Progenitor cell of endocrine pancreas (in vitro differentiated cells): Measurements from ENCODE around the gene CEL. TPM values are rescaled to one million over a fixed set of nuclear protein-coding genes. Genes with fewer than 3 reads are reported as not detected.
A peak's percentile ranks its signal among the peaks of the same experiment; 100 is the strongest.

Experiments used
- DNase-seq: peaks from one replicate; pipeline ENCODE4 v3.0.0; 2021; ENCODE audit warnings: low spot score; ENCODE audit not compliant: unreplicated experiment
- H3K27ac Mint-ChIP-seq: 2 replicates; pipeline ENCODE4 v1.8.0; 2021; ENCODE audit warnings: mild to moderate bottlenecking, moderate library complexity, mixed read lengths
- H3K27me3 Mint-ChIP-seq: 2 replicates; pipeline ENCODE4 v1.8.0; 2021; ENCODE audit warnings: mixed read lengths
- H3K36me3 Mint-ChIP-seq: 2 replicates; pipeline ENCODE4 v1.8.0; 2022; ENCODE audit warnings: mixed read lengths; ENCODE audit not compliant: insufficient read depth
- H3K4me1 Mint-ChIP-seq: 2 replicates; pipeline ENCODE4 v1.8.0; 2021; ENCODE audit warnings: low read depth, mixed read lengths
- H3K4me3 Mint-ChIP-seq: 2 replicates; pipeline ENCODE4 v1.8.0; 2021; ENCODE audit warnings: low read depth, mild to moderate bottlenecking, moderate library complexity, mixed read lengths
- H3K9me3 Mint-ChIP-seq: 2 replicates; pipeline ENCODE4 v1.8.0; 2021; ENCODE audit warnings: low read depth, mixed read lengths
- total RNA-seq: library from RNA; stranded (reverse); gene quantifications from 2 replicates; pipeline ENCODE4 v1.2.1, GENCODE V29; 2021
- TF ChIP-seq, protein P1 (sequence below): fragments of 200-600 bp; sonication (generic); IDR thresholded peaks from one replicate; pipeline ENCODE4 v1.5.0; 2021; ENCODE audit warnings: antibody characterized with exemption, mild to moderate bottlenecking; ENCODE audit not compliant: unreplicated experiment

The CEL gene
- total RNA-seq, 1 donor from 2014 or later: 5.2 TPM

DNA sequence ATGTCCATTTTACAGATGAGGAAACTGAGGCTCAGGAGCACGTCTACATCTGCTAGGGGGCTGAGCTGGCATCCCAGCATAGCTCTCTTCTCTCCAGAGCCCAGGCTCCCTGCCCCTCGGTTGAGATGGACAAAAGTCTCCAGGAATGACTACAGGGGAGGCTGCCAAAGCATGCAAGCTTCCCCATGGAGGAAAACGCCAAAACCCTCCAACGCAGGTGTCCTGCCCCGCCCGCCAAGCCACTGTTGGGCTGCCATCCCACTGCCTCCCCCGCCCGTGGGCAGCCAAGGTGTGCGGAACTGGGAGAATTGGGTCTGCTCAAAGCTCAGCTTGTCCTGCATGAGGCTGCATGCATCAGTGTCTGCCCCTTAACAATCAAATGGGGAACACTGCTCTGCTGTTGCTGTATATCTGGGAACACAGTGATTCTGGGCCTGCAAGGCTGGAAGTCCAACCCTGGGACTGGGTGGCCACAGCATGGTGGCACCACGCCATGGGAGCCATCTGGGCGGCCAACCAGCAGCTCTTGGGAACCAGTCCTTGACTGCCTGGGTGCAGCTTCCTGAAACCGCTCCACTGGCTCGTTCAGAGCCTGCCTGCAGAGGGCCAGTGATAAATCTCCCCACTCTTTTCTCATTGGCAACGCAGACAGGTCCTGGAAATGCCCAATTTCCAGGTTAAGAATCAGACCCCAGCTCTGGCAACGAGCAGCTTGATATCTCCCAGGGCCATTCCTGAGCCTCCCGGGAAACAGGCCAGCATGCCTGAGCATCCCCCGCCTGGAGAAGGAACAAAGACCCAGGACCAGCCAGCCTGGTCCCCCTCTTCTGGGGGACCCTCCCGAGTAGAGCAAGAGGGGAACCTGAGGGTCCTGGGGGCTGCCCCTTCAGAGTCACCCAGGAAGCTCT, 55.7 kb downstream of the CEL start:
- no peaks in the 10 kb centered on the region for H3K36me3 Mint-ChIP-seq
- H3K27me3 Mint-ChIP-seq: no peaks in the 10 kb centered on the region
- H3K9me3 Mint-ChIP-seq: no peaks in the 10 kb centered on the region
- H3K4me1 Mint-ChIP-seq: peaks cover 9% of the 10 kb centered on the region
- TF ChIP-seq, protein P1, sequence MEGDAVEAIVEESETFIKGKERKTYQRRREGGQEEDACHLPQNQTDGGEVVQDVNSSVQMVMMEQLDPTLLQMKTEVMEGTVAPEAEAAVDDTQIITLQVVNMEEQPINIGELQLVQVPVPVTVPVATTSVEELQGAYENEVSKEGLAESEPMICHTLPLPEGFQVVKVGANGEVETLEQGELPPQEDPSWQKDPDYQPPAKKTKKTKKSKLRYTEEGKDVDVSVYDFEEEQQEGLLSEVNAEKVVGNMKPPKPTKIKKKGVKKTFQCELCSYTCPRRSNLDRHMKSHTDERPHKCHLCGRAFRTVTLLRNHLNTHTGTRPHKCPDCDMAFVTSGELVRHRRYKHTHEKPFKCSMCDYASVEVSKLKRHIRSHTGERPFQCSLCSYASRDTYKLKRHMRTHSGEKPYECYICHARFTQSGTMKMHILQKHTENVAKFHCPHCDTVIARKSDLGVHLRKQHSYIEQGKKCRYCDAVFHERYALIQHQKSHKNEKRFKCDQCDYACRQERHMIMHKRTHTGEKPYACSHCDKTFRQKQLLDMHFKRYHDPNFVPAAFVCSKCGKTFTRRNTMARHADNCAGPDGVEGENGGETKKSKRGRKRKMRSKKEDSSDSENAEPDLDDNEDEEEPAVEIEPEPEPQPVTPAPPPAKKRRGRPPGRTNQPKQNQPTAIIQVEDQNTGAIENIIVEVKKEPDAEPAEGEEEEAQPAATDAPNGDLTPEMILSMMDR: no peak
- H3K27ac Mint-ChIP-seq: no peak overlapping the region
- no peak for DNase-seq
- no peak overlapping the region for H3K4me3 Mint-ChIP-seq

DNA sequence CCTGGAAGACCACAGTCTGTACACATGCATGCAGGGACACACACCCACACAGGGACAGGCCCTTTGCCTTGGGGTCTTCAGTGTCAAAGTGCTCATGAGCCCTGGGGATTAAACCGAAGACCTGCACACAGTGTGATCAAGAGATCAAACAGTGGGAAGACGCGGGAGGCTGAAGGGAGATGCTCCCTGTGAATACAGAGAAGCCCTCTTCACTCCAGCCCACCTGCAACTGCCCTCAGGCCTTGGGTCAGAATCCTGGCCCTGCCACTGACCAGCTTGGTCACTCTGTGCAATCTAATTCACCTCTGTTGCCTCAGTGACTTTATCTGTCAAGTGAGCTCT, 56.4 kb downstream of the CEL start:
- H3K4me1 Mint-ChIP-seq: peaks cover 12% of the 10 kb centered on the region

DNA sequence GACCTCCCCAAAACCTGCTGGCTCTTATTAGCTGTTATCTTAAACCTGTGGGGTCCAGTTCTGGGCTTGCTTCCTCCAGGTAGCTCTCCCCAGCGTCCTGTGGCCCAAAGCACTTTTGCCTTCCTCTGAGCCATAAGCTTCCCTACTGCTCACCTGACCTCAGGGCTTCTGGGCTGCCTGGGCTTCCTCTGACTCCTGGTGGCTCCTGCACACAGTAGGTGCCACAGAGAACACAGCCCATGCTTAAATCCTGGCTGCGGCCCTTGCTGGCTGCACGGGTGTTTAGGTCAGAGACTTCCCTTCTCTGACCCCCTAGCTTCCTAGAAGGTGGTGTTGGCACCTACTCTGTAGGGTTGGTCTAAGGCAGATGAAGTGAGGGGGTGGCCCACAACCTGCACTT, 56.8 kb downstream of the CEL start:
- peak overlapping the region; percentile 87 for H3K27ac Mint-ChIP-seq
- H3K4me1 Mint-ChIP-seq: peaks cover 16% of the 10 kb centered on the region

More for the DNA sequence above, 56.4 kb downstream of the CEL start:
- H3K27ac Mint-ChIP-seq: no peak overlapping the region
- H3K9me3 Mint-ChIP-seq: no peaks in the 10 kb centered on the region
- no peaks in the 10 kb centered on the region for H3K36me3 Mint-ChIP-seq
- no peak overlapping the region for H3K4me3 Mint-ChIP-seq
- no peak for DNase-seq
- H3K27me3 Mint-ChIP-seq: no peaks in the 10 kb centered on the region
- TF ChIP-seq, protein P1: no peak

DNA sequence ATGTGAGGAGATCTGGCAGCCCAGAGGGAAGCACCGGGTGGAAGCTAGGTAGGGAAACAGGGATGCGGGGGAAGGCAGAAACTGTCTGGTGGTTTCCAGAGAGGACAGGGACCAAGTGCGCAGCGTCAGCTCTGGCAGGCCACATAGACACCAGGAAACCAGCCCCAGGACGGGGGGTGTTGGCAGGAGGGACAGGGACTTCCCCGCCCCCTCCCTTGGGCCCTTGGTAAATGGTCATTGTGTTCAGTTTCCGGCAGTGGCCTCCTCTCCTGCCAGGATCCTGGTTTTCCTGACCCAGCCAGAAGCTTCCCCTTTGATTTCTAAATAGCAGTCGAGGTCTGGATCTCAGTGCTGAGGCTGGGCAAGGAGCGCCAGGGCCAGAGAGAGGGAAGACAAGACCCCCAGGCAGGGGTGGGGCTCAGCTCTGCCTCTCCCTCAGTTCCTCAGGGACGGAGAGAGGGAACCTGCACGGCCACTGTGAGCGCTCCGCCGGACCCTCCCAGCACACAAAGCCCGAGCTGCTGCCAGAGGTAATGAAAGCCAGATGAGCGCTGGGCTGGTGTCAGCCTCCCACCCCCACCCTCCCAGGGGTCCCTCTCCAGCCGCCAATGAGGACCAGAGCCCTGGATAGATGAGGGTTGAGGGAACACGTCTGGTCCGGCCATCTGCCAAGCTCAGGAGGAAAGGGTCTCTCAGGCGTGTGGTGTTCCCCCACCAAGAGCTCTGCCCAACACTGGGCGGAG, 57.5 kb downstream of the CEL start:
- DNase-seq: no peak
- no peaks in the 10 kb centered on the region for H3K36me3 Mint-ChIP-seq
- H3K4me3 Mint-ChIP-seq: peak overlapping the region; percentile 55
- peaks cover 17% of the 10 kb centered on the region for H3K4me1 Mint-ChIP-seq
- H3K9me3 Mint-ChIP-seq: no peaks in the 10 kb centered on the region
- H3K27me3 Mint-ChIP-seq: no peaks in the 10 kb centered on the region
- TF ChIP-seq, protein P1: no peak
- H3K27ac Mint-ChIP-seq: peak overlapping the region; percentile 87

More for the DNA sequence above, 56.8 kb downstream of the CEL start:
- Mint-ChIP-seq H3K9me3 (no peaks in the 10 kb centered on the region), H3K4me3 (peak overlapping the region; percentile 55), H3K27me3 (no peaks in the 10 kb centered on the region), H3K36me3 (no peaks in the 10 kb centered on the region)
- no peak for DNase-seq
- TF ChIP-seq, protein P1: no peak

DNA sequence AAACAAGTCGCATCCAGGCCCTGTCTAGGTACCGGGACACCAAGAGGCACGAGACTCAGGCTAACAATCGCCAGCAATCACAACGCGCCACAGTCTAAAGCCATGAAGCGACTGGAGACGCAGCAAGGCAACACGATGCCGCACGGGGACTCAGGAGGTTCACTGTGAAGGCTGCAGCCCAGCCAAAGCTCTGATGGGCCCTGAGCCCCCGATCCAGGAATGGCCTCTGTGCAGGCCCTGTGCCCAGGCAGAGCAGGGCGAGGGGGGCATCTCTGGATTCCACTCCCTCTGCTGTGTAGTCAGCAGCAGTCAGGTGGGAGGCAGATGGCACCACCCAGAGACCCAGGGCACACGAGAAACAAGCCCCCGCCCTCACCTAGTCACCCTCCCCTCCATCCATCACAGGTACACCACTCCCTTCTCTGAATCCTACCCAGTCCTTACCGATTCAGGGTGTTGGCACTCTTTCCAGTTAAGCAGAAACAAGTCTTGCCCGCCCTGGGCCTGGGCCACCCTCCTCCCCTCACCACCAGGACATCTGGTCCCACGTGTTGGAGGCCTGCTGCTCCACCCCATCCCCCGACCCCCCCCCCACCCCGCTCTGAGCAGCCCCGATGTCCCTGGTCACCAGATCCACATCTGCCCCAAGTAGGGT, 58.2 kb downstream of the CEL start:
- Mint-ChIP-seq H3K27ac (peak overlapping the region; percentile 64), H3K4me3 (peak overlapping the region; percentile 76), H3K27me3 (no peaks in the 10 kb centered on the region), H3K9me3 (no peaks in the 10 kb centered on the region), H3K4me1 (peaks cover 17% of the 10 kb centered on the region), H3K36me3 (no peaks in the 10 kb centered on the region)
- no peak for DNase-seq
- TF ChIP-seq, protein P1: no peak
